HEK293 (cell line): Measurements from ENCODE around the gene INPP4B.

Experiments
- CTCF ChIA-PET: fragments of 350-600 bp; formaldehyde crosslinking; extraction: SDS; loops from one replicate; lab custom pipeline; 2021; ENCODE audit warnings: antibody characterized with exemption; lab: Yijun Ruan, JAX
- POLR2A ChIA-PET: fragments of 300-600 bp; formaldehyde crosslinking; extraction: SDS; loops from one replicate; lab custom pipeline; 2020; ENCODE audit warnings: antibody characterized with exemption, inconsistent platforms; lab: Yijun Ruan, JAX
- H3K27ac ChIP-seq: fragments of 200-500 bp; sonication (Bioruptor generic); 2 replicates; pipeline ENCODE4 v1.5.1; 2014; ENCODE audit warnings: low read depth, low read length, control low read depth, inconsistent platforms; ENCODE audit errors: extremely low read depth
- H3K36me3 ChIP-seq, 2 experiments: fragments of 200-500 bp in 1 of 2; sonication (Bioruptor generic) in 1 of 2; 1 replicate in 1 of 2; 2 replicates in 1 of 2; pipeline ENCODE4 v1.5.1; 2014 to 2017; ENCODE audit warnings: inconsistent platforms in 2 of 2, low read length in 2 of 2; ENCODE audit not compliant: control insufficient read depth in 2 of 2, insufficient read depth in 1 of 2
- H3K4me1 ChIP-seq: fragments of 200-500 bp; sonication (Bioruptor generic); 2 replicates; pipeline ENCODE4 v1.5.1; 2014; ENCODE audit warnings: mild to moderate bottlenecking, low read length, inconsistent platforms; ENCODE audit not compliant: control insufficient read depth, insufficient read depth
- H3K4me3 ChIP-seq: 2 replicates; pipeline ENCODE4 v1.5.1; 2011; ENCODE audit warnings: low read depth, mild to moderate bottlenecking, control low read depth, low read length, moderate library complexity
- H3K9me3 ChIP-seq: fragments of 200-500 bp; sonication (Bioruptor generic); 2 replicates; pipeline ENCODE4 v1.5.1; 2014; ENCODE audit warnings: low read depth, low read length, inconsistent platforms; ENCODE audit not compliant: control insufficient read depth, insufficient read depth
- HOXC10 ChIP-seq: sonication (generic); formaldehyde crosslinking; IDR thresholded peaks from 2 replicates; pipeline ENCODE4 v1.8.1; 2023; ENCODE audit warnings: mild to moderate bottlenecking, missing genetic modification reagents
- HOXD13 ChIP-seq: sonication (generic); formaldehyde crosslinking; IDR thresholded peaks from 2 replicates; pipeline ENCODE4 v1.8.0; 2022; ENCODE audit warnings: missing genetic modification reagents, borderline replicate concordance
- KLF16 ChIP-seq: fragments of 450-650 bp; formaldehyde crosslinking; IDR thresholded peaks from 2 replicates; pipeline ENCODE4 v1.5.1; 2017; ENCODE audit warnings: missing biosample characterization, missing genetic modification characterization
- SP3 ChIP-seq: fragments of 450-650 bp; formaldehyde crosslinking; IDR thresholded peaks from 2 replicates; pipeline ENCODE4 v1.5.1; 2016; ENCODE audit warnings: missing biosample characterization, missing genetic modification characterization
- ZBTB48 ChIP-seq: fragments of 450-650 bp; formaldehyde crosslinking; IDR thresholded peaks from 2 replicates; pipeline ENCODE4 v1.5.1; 2016; ENCODE audit warnings: missing biosample characterization, missing genetic modification characterization
- ZNF175 ChIP-seq: fragments of 450-650 bp; formaldehyde crosslinking; IDR thresholded peaks from 2 replicates; pipeline ENCODE4 v1.5.1; 2016; ENCODE audit warnings: missing biosample characterization, missing genetic modification characterization
- ZNF184 ChIP-seq: fragments of 450-650 bp; IDR thresholded peaks from 2 replicates; pipeline ENCODE4 v1.5.1; 2018; ENCODE audit warnings: missing biosample characterization, mild to moderate bottlenecking, missing genetic modification characterization
- ZNF239 ChIP-seq: fragments of 450-650 bp; formaldehyde crosslinking; IDR thresholded peaks from 2 replicates; pipeline ENCODE4 v1.5.1; 2016; ENCODE audit warnings: missing biosample characterization, missing genetic modification characterization
- ZNF311 ChIP-seq: fragments of 450-650 bp; formaldehyde crosslinking; IDR thresholded peaks from 2 replicates; pipeline ENCODE4 v1.5.1; 2017; ENCODE audit warnings: missing biosample characterization, missing genetic modification characterization, borderline replicate concordance
- ZNF391 ChIP-seq: fragments of 450-650 bp; formaldehyde crosslinking; IDR thresholded peaks from 2 replicates; pipeline ENCODE4 v1.5.1; 2016; ENCODE audit warnings: low read depth, missing biosample characterization, missing genetic modification characterization, borderline replicate concordance
- ZNF394 ChIP-seq: fragments of 450-650 bp; formaldehyde crosslinking; IDR thresholded peaks from 2 replicates; pipeline ENCODE4 v1.5.1; 2016; ENCODE audit warnings: missing biosample characterization, missing genetic modification characterization, mild to moderate bottlenecking, moderate library complexity, borderline replicate concordance
- ZNF473 ChIP-seq: fragments of 450-650 bp; formaldehyde crosslinking; IDR thresholded peaks from 2 replicates; pipeline ENCODE4 v1.5.1; 2017; ENCODE audit warnings: missing biosample characterization, missing genetic modification characterization
- ZNF530 ChIP-seq: fragments of 450-650 bp; formaldehyde crosslinking; IDR thresholded peaks from 2 replicates; pipeline ENCODE4 v1.5.1; 2016; ENCODE audit warnings: low read depth, missing biosample characterization, missing genetic modification characterization
- ZNF549 ChIP-seq: fragments of 450-650 bp; IDR thresholded peaks from 2 replicates; pipeline ENCODE4 v1.5.1; 2018; ENCODE audit warnings: missing biosample characterization, missing genetic modification characterization, mild to moderate bottlenecking, inconsistent platforms, moderate library complexity
- ZNF560 ChIP-seq: fragments of 450-650 bp; formaldehyde crosslinking; IDR thresholded peaks from 2 replicates; pipeline ENCODE4 v1.5.1; 2017; ENCODE audit warnings: missing biosample characterization, missing genetic modification characterization, borderline replicate concordance
- ZNF561 ChIP-seq: fragments of 450-650 bp; IDR thresholded peaks from 2 replicates; pipeline ENCODE4 v1.5.1; 2018; ENCODE audit warnings: missing biosample characterization, missing genetic modification characterization, borderline replicate concordance
- ZNF629 ChIP-seq: fragments of 450-650 bp; formaldehyde crosslinking; IDR thresholded peaks from 2 replicates; pipeline ENCODE4 v1.5.1; 2017; ENCODE audit warnings: missing biosample characterization, missing genetic modification characterization
- ZNF658 ChIP-seq: fragments of 450-650 bp; formaldehyde crosslinking; IDR thresholded peaks from 2 replicates; pipeline ENCODE4; 2016; ENCODE audit warnings: missing biosample characterization, missing genetic modification characterization
- ZSCAN30 ChIP-seq: fragments of 450-650 bp; IDR thresholded peaks from 2 replicates; pipeline ENCODE4 v1.5.1; 2018; ENCODE audit warnings: missing biosample characterization, mild to moderate bottlenecking, missing genetic modification characterization, moderate library complexity
- TF ChIP-seq, protein P1 (sequence below): fragments of 450-650 bp; formaldehyde crosslinking; conservative IDR thresholded peaks from 2 replicates; pipeline ENCODE4 v1.5.1; 2016; ENCODE audit warnings: low read depth, missing biosample characterization, missing genetic modification characterization
- TF ChIP-seq, protein P2 (sequence below): fragments of 450-650 bp; IDR thresholded peaks from 2 replicates; pipeline ENCODE4 v1.5.1; 2018; ENCODE audit warnings: missing biosample characterization, missing genetic modification characterization
- TF ChIP-seq, protein P3 (sequence below): fragments of 450-650 bp; formaldehyde crosslinking; IDR thresholded peaks from 2 replicates; pipeline ENCODE4 v1.5.1; 2017; ENCODE audit warnings: missing biosample characterization, missing genetic modification characterization
- TF ChIP-seq, protein P4 (sequence below): fragments of 450-650 bp; formaldehyde crosslinking; IDR thresholded peaks from 2 replicates; pipeline ENCODE4 v1.5.1; 2016; ENCODE audit warnings: missing biosample characterization, missing genetic modification characterization
- TF ChIP-seq, protein P5 (sequence below): fragments of 450-650 bp; formaldehyde crosslinking; IDR thresholded peaks from 2 replicates; pipeline ENCODE4 v1.5.1; 2017; ENCODE audit warnings: missing biosample characterization, mild to moderate bottlenecking, missing genetic modification characterization, moderate library complexity

INPP4B gene

DNA sequence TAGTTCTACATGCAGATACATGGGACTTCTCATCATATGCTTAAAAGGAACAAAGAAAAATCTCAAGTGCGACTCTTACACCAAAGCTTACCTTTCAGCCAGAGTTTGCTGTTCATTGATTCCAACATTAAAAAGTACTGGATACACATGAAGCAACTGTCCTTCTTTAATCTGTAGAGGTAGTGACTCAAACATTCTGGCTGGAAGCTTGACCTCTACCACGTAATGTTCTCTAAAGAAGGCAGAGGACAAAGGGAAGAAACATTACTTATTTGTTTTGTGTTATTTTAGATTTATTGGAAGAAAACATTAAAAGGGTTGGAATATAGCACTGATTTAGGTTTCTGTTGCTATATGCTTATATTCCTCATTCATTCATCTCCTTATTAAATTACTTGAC, 733.6 kb downstream of the INPP4B start (continued):
- TF ChIP-seq, protein P1, sequence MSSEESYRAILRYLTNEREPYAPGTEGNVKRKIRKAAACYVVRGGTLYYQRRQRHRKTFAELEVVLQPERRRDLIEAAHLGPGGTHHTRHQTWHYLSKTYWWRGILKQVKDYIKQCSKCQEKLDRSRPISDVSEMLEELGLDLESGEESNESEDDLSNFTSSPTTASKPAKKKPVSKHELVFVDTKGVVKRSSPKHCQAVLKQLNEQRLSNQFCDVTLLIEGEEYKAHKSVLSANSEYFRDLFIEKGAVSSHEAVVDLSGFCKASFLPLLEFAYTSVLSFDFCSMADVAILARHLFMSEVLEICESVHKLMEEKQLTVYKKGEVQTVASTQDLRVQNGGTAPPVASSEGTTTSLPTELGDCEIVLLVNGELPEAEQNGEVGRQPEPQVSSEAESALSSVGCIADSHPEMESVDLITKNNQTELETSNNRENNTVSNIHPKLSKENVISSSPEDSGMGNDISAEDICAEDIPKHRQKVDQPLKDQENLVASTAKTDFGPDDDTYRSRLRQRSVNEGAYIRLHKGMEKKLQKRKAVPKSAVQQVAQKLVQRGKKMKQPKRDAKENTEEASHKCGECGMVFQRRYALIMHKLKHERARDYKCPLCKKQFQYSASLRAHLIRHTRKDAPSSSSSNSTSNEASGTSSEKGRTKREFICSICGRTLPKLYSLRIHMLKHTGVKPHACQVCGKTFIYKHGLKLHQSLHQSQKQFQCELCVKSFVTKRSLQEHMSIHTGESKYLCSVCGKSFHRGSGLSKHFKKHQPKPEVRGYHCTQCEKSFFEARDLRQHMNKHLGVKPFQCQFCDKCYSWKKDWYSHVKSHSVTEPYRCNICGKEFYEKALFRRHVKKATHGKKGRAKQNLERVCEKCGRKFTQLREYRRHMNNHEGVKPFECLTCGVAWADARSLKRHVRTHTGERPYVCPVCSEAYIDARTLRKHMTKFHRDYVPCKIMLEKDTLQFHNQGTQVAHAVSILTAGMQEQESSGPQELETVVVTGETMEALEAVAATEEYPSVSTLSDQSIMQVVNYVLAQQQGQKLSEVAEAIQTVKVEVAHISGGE (tag by site-specific recombination), result no peak

DNA sequence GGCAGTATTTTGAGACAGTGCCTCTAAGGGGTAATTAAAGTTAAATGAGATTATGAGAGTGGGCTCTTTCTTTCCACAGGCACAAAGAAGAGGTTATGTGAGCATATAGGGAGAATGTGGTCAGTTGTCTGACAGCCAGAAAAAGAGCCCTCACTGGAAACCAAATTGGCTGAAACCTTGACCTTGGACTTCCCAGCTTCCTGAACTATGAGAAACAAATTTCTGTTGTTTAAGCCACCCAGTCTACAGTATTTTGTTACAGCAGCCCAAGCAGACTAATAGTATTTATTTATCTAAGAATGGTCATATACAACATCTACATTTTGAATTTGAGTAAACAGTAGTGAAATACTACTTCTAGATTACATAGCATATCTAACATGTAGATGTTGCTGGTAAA, 736.0 kb downstream of the INPP4B start:
- Histone ChIP-seq H3K4me3 (no peak overlapping the region), H3K9me3 (no peaks in the 10 kb centered on the region), H3K27ac (no peak overlapping the region), H3K36me3 (no peaks in the 10 kb centered on the region), H3K4me1 (no peaks in the 10 kb centered on the region)
- POLR2A ChIA-PET, result no interaction called here
- no peak for TF ChIP-seq ZNF549 (tag by site-specific recombination)
- no peak for TF ChIP-seq ZNF239 (tag by site-specific recombination)
- TF ChIP-seq ZNF473, result no peak
- no peak for TF ChIP-seq ZNF391
- no peak for TF ChIP-seq ZNF311 (tag by site-specific recombination)
- no peak for TF ChIP-seq ZNF560 (tag by site-specific recombination)
- no peak for TF ChIP-seq ZSCAN30 (tag by site-specific recombination)
- CTCF ChIA-PET, result no interaction called here

DNA sequence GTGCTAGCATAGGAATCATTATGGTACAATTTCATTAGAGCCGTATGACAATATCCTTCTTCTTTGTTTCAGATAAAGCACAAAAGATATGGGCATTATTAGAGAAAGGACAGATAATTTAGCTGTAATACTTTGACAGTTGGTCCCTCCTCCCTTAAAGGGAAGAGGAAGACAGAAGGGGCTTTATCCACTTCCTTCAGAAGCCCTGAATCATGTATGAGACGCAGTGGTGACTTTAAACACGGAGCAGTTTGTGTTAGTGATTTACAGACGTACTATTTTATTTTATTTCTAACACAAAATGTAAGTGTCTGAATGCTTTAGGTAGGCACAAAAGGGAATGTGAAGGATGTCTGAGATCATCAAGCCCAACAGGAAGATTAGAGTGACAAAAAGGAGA, 742.1 kb downstream of the INPP4B start:
- CTCF ChIA-PET, result no interaction called here
- Histone ChIP-seq H3K36me3 (no peaks in the 10 kb centered on the region), H3K9me3 (no peaks in the 10 kb centered on the region), H3K27ac (no peak overlapping the region), H3K4me3 (no peak overlapping the region), H3K4me1 (no peaks in the 10 kb centered on the region)
- POLR2A ChIA-PET, result no interaction called here
- TF ChIP-seq ZNF658 (tag by site-specific recombination) (no peak), HOXC10 (CRISPR knock-in tag) (no peak), HOXD13 (CRISPR knock-in tag) (no peak), ZNF629 (tag by site-specific recombination) (no peak), KLF16 (tag by site-specific recombination) (no peak), ZNF561 (tag by site-specific recombination) (no peak), ZBTB48 (tag by site-specific recombination) (no peak), ZNF184 (tag by site-specific recombination) (no peak), SP3 (tag by site-specific recombination) (no peak), ZNF394 (tag by site-specific recombination) (no peak), ZNF175 (tag by site-specific recombination) (no peak), ZNF530 (no peak)
- TF ChIP-seq, protein P2, sequence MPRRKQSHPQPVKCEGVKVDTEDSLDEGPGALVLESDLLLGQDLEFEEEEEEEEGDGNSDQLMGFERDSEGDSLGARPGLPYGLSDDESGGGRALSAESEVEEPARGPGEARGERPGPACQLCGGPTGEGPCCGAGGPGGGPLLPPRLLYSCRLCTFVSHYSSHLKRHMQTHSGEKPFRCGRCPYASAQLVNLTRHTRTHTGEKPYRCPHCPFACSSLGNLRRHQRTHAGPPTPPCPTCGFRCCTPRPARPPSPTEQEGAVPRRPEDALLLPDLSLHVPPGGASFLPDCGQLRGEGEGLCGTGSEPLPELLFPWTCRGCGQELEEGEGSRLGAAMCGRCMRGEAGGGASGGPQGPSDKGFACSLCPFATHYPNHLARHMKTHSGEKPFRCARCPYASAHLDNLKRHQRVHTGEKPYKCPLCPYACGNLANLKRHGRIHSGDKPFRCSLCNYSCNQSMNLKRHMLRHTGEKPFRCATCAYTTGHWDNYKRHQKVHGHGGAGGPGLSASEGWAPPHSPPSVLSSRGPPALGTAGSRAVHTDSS (tag by site-specific recombination), result no peak
- TF ChIP-seq, protein P3, sequence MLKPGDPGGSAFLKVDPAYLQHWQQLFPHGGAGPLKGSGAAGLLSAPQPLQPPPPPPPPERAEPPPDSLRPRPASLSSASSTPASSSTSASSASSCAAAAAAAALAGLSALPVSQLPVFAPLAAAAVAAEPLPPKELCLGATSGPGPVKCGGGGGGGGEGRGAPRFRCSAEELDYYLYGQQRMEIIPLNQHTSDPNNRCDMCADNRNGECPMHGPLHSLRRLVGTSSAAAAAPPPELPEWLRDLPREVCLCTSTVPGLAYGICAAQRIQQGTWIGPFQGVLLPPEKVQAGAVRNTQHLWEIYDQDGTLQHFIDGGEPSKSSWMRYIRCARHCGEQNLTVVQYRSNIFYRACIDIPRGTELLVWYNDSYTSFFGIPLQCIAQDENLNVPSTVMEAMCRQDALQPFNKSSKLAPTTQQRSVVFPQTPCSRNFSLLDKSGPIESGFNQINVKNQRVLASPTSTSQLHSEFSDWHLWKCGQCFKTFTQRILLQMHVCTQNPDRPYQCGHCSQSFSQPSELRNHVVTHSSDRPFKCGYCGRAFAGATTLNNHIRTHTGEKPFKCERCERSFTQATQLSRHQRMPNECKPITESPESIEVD (tag by site-specific recombination), result no peak
- TF ChIP-seq, protein P4, sequence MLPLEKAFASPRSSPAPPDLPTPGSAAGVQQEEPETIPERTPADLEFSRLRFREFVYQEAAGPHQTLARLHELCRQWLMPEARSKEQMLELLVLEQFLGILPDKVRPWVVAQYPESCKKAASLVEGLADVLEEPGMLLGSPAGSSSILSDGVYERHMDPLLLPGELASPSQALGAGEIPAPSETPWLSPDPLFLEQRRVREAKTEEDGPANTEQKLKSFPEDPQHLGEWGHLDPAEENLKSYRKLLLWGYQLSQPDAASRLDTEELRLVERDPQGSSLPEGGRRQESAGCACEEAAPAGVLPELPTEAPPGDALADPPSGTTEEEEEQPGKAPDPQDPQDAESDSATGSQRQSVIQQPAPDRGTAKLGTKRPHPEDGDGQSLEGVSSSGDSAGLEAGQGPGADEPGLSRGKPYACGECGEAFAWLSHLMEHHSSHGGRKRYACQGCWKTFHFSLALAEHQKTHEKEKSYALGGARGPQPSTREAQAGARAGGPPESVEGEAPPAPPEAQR (tag by site-specific recombination), result no peak
- TF ChIP-seq, protein P5, sequence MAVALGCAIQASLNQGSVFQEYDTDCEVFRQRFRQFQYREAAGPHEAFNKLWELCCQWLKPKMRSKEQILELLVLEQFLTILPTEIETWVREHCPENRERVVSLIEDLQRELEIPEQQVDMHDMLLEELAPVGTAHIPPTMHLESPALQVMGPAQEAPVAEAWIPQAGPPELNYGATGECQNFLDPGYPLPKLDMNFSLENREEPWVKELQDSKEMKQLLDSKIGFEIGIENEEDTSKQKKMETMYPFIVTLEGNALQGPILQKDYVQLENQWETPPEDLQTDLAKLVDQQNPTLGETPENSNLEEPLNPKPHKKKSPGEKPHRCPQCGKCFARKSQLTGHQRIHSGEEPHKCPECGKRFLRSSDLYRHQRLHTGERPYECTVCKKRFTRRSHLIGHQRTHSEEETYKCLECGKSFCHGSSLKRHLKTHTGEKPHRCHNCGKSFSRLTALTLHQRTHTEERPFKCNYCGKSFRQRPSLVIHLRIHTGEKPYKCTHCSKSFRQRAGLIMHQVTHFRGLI (tag by site-specific recombination), result no peak
